Stimulated activated CD8-positive, alpha-beta memory T cell treated with anti-CD3 and anti-CD28 coated beads, Interleukin-12 subunit alpha, Interleukin-12 subunit beta, amount 100 ng/mL, for 1 hour (primary cell): Measurements from ENCODE around the gene MGAT1.
"Not testable (repeated sequence)": the region's sequence is repeated elsewhere in the genome, so short reads cannot be mapped to it uniquely, and the experiment has no call there.

Experiments used
- DNase-seq: peaks from one replicate; pipeline ENCODE4 v3.0.0-alpha.2; 2020; ENCODE audit warnings: low read depth

MGAT1 gene

DNA sequence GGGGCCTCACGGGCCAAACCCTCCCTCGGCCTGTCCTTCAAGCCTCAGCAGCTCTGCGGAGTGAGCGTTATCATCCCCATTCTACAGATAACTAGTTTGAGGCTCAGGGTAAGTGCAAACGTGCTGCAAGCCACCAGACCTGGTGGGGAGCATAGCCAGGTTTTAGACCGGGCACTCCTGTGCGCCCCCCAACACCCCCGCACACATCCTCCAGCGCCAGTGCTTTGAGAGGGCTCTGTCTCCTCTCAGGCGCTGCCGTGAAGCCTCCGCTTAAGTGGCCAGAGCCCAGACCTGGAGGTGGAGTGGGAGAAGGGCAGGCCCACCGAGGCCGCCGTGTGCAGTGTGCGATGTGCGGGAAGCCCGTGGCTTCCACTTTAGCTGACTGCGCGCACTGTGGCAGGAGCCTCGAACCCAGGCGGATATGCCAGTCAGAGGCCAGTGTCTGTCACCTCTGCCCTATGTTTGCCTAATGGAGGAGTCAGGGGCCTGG is 1.6 kb upstream of the MGAT1 start:
- DNase-seq, result no peak

DNA sequence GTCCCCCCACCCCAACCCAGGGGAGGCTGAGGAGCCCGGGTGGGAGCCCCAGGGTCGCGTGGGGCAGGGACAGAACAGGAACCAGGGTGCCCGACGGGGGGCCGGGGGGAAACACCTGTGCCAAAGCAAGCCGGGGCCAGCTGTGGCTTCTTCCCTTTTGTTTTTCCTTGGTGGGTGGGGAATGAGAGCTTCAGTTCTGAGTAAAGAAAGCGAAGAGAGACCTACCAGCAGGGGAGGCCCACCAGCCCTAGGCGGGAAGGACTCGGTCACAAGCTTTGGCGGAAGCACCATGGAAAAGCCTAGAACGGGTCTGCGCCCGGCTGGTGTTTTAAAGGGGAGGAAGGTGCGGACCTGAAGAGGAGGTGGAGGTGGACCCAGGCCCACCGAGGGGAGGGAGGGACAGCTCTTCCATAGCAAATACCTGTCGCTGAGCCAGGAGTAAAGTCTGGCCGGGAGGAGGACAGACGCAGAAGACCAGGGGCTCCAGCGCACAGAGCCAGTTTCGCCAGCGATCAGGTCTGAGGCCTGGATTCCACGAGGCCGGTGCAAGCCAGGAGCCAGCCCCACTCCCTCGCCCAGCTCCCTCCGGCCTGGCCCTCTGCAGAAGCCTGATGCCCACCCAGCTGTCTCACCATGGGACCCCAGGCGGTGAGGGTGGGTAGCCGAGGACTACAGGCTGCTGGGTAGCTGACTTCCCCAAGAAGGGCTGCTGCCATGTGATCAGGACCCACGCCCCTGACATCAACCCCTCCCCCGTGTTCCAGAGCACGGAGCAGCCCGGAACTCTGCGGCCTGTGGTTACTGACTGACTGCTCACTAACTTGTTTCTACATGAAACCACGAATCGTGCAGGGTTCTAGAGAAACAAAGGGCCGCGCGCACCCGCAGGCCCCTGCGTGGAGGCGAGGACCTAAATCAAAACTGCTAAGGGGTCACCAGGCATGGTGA is 849 bp upstream of the MGAT1 start:
- DNase-seq, result peak; percentile 67

DNA sequence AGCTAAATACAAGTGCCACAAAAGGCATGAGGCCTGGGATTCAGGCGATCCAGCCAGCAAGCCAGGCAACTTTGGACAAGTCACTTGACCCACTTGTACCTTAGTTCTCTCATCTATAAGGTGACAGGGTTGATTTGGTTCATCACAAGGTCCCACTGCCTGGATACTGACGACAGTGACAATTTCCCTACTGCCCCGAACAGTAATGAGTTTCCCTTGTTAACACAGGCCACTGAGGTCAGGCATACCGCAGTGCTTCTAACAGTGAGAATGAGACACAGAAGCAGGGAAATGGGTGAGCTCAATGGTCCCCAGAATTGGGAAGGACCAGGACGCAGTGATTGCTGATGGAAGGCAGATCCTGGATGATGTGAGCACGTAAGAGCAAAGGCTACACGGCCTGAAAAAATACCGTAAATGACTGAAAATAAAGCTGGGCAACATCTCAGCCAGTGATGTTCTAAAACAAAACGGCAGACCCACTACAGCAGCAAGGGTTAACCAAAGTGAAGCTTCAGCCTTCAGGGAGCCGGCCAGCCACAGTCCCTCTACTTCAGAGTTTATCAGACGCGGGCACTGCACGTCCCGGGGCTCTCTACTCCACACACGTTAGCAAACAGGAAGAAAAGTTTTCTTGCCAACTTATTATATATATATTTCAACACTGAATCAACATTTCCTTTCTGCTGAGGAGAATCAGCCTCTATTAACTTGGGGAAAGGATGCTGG is 846 bp downstream of the MGAT1 start:
- DNase-seq, result no peak

DNA sequence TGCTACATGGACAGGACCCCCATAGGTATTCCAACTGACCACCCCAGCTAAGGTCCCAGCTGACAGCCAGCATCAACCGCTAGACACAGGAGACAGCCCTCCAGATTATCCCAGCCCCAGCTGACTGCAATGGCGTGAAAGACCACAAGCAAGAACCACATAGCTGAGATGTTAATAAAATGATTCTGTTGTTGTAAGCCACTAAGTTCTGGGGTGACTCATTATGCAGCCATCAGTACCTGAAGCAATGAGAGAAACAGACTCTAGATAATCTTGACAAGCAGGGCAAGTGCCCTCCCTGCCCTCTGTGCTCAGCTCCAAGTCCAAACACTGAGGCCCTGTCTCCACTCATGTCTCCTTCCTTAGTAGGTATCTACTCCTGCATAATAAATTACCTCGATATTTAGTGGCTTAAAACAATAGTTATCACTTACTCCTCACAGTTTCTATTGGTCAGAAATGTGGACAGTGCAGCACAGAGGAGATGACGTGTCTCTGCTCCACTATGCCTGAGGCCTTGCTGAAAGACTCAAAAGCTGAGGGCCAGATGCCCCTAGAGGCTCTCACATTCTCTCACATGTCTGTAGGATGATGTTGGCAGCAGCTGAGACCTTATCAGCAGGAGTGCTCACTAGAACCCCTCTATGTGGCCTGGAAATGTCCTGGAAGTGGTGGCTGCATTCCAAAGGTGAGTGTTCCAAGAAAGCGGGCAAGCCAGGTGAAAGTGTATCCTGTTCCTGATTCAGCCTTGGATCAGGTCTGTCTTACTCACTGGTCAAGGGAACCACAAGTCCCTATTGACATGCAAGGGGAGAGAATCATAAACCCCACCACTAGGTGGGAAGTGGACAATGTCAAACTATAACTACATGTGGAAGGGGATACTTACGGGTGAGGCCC is 2.5 kb downstream of the MGAT1 start:
- no peak for DNase-seq

DNA sequence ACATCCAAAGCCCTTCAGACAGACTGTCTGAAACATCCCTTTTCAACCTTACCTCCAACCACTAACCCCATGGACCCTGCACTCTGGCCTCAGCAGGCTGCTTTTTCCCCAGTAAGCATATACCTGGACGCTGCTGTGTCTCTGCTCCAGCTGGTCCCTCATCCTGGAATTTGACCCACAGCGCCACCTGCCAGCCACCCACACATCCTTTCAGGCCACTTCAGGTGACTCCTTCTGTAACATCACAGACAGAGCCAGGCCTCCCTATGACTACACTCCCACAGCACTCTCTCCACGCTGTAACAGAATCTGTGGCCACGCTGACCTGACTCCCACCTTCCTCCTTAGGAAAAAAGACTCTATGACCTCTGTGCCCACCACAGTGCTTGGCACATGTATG is 3.4 kb downstream of the MGAT1 start:
- no peak for DNase-seq

DNA sequence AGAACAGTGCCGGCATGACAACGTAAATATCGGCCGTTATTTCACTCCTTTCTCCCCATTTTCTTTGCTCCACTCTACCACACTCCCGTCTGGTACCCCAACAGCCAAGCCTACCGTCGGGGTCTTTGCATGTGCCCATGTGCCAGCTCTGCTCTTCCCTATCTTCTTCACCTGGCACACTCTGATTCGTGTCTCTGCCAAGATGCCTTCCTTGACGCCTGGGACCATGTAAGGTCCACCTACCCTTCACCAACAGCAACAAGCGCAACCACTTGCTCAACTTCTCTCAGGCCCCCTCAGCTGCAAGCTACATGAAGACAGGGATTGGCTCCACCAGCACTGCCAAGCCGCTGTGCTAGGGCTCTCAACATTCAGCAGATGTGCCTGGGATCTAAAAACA is 4.4 kb downstream of the MGAT1 start:
- no peak for DNase-seq

DNA sequence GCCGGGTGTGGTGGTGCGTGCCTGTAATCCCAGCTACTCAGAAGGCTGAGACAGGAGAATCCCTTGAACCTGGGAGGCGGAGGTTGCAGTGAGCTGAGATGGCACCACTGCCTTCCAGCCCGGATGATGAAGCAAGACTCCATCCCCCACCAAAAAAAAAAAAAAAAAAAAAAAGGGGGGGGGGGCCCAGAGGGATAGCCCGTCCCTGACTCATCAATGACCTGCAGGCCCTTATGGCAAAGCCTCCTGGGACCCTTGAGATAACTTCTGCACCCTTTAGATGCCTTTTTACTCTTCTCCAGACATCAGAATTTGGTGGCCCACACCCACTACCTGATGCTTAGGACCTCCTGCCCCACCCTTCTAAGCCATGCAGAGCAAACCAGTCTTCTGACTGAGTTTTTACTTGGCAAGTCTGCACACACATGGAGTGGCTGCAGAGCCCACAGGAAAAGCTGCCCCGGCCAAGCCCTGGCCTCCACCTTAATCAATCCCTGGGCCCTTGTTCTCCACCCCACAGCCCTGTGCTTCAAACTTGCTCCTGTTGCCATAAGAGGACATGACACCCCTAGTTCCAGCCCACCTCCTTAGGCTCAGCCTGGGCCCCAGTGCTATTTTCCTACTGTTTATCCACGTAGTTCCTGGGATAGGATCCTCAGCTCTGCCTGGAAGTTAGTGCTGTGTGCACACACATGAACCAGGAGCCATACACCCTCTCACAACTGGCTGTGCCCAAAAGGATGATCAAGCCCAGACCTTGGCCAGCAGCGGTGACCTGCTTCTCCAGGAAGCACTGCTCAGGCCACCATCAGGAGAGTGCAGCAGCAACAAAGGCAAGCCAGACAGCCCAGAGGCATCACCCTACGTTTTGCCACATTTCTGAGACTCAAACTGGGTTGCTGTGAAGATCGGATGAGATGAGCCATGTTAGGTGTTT is 5.1 kb downstream of the MGAT1 start:
- DNase-seq, result no peak

DNA sequence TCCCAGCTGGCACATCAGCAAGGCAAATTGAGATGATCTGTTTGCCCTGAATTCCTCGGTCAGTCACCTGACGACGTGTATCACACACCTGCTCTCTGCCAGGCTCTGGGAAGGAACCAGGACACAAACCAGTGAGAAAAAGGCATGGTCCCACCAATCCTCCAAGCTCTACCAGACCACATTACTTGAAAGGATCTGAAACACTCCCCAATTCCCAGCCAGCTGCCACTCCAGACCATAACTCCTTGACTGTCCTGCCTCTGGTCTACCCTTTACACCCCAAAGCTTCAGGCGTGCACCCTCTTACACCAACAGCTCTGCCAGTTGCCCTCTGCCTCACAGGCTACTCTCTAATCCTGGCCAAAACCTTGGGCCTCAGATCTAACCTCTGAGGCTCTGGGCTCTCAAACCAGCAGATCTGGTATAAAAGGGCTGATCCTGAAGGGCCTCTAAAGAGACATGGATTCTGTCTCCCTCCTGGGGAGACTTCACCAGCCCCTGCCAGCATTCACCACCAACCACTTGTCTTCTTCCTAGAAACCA is 6.8 kb downstream of the MGAT1 start:
- DNase-seq, result no peak

DNA sequence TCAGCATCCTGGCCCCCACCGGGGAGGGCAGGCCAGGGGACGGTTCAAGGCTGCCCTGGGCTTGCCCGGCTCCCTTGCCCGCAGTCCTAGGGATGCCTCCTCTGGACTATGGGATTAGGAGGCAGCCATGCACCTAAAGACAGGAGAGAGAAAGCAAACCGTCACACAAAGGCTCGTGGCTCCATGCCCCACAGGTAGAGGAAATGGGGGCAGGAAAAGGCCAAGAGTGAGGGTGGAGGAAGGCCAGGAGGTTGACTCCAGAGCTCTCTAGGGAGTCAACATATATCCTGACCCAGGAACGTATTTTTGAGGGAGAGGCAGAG is 9.7 kb downstream of the MGAT1 start:
- no peak for DNase-seq

DNA sequence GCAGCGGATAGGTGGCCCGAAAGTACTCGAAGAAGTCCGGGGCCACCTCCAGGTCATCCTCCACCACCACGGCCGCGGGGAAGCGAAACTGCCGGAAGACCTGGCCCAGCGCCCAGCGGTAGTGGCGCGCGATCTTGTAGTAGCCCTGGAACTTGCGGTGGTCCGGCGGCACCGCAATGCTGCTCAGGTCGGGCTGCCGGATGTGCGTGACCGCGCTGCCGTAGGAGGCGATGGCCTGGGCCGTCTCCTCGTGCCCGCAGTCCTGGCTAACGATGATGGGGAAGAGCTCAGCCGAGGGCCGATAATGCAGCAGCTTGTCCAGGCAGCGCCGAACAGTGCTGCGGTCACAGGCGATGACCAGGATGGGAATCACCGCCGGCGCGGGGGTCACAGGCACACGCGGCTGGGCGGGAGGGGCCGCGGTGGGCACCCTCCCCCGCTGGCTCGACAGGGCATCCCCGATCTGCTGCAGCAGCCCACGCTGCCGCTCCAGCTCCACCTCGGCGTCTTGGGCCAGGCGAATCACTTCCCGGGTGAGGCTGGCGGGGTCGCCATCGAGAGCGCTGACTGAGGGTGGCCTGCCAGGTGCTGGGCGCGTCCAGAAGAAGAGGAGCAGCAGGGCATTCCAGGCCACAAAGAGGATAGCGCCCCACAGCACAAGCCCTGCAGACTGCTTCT is 10.2 kb downstream of the MGAT1 start:
- no peak for DNase-seq

DNA sequence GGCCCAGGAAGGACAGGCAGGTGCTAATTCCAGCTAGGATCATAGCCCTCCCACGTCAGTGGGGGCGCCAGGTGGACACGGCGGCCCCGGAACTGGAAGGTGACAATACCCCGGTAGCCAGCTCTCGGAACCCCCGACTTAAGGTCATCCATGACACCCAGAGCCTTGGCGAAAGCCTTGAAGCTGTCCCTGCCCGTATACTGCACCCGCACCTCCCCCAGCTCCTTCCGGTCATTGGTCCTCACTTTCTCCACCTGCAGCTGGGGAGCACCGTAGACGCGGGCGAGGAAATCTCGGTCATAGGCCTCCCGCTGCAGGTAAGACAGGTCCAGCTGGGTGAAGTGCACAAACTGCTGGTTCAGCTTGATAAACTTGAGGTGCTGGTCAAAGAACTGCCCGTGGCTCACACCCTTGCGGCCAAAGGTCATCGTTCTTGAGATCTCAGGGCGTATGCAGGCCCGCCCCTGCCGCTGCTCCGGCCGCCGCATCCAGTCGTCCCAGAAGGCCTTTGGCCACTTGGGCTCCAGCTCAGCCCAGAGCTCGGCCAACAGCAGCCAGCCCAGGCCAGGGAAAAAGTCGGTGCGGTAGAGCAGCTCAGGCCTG is 10.9 kb downstream of the MGAT1 start:
- DNase-seq, result no peak

DNA sequence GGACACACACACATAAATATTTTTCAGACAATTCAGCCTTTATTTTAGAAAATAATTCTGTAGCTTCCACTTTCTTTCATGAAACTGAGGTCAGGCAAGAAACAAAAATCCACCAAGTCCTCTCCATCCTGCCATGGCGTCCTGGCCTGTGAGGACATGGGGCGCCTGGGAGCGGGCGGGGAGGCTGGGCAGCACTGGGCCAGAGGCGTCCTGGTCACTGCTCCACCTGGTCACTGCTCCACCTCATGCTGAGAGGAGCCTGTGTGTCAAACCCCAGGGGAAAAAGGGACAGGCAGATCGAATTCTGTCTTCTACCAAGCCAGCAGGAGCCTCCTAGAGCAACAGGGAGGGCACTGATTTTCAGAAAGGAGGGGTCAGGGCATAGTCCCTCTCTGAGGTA is 12.1 kb downstream of the MGAT1 start:
- DNase-seq, result no peak

DNA sequence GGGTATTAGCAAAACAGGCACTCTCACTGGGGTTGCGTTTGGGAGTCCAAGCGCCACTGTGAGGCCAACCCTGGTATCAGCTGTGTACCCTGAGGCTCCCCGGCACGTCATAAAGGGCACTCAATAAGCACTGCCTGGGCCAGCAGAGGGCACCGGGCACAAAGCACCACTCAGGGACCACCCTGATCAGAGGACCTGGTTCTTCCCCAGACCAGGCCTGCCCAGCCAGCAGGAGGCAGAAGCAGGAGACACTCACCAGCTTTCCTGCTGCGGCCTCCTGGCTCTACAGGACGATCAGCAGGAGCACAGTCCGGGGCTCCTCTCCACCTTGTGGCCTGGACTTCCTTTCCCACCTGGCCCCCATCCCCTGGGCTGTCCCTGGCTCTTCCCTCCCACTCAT is 12.6 kb downstream of the MGAT1 start:
- no peak for DNase-seq

DNA sequence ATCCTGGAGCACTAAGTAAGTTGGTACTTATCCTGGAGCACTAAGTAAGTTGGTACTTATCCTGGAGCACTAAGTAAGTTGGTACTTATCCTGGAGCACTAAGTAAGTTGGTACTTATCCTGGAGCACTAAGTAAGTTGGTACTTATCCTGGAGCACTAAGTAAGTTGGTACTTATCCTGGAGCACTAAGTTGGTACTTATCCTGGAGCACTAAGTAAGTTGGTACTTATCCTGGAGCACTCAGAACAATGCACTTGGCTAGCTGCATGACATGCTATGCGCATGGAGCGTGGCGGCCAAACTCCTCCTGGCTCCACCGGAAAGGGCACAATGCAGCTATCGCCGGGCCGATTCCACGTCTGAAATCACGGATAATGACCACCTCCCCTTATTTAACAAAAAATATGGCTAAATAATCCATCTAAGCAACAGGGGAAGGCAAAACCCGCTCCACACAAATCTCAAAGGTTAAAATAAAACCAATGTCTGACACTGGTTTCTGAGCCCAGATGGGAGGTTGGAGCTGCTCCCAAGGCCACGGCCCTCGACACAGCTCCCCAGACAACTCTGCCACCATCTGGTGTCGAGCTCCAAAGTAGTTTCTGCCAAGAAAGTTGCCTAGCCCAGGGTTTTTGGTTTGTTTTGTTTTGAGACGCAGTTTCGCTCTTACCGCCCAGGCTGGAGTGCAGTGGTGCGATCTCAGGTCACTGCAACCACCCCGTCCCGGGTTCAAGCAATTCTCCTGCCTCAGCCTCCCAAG is 13.8 kb downstream of the MGAT1 start:
- not testable (repeated sequence) for DNase-seq

DNA sequence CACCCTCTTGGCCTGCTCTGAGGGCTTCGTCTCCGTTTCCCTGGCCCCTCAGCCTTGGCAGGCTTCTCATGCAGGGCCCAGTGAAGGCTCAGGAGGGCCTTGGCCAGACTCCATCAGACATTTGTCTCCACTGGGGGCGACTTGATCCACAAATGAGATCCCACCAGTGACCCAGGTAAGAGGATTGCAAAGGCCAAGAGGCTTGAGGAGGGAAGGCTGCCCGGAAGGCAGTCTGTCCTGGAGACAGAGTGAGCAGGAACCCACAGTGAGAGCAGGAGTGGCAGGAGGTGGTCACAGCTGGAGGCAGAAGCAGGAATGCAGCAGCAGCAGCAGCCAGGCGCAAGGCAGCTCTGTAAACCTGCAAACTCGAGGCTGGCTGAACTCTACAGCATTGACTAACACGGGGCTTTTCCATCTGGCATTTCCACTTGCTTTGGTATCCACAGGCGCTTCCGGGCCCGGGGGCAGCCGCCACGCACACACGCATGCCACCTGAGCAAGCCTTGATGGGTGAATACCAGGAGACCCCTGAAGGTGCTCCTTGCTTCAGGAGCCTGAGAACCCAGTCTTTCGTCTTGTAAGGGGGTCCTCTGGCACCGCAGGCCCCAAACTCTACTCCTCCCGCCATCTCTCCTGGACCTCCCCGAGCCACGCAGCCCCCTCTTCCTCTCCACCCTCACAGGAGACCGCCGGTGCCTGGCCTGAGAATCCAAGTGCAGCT is 14.7 kb downstream of the MGAT1 start:
- DNase-seq, result no peak

DNA sequence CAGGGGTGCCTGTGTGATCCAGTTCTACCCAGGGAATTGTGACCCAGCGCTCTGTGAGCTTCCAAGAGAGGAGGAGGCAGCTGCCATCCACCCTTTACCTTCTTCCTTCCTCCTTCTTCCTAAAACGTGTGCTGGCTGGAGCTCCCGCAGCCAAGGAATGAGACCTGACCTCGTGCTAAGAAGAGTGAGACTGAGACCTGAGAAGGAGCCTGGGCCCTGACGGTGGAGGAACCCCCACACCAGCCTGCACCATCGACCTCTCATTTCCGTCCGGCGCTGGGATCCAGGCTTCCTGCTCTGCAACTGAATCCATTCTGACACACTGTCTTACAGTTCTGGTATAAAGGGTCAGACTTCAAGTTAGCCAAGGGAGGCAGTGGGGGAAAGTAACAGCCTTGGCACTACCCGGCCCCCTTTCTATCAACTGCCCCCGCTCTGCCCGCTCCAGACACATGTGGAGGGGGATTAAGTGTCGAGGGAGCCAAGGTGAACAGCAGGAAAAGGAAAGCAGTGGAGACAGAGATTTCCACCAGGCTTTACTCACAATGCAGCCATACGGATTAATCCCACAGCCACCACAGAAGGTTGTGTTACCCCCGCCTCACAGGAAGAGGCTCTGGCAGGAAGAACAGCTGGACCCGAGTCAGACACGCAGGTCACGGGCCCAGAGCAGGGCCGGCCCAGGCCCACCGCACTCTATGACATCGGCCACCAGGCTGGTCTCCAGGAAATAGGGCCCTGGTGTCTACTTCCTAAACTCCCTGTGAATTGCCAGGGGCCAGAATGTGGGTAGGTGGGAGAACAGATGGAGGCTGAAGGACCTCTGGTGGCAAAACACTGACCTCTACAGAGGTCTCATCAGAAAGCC is 15.8 kb downstream of the MGAT1 start:
- DNase-seq, result no peak

DNA sequence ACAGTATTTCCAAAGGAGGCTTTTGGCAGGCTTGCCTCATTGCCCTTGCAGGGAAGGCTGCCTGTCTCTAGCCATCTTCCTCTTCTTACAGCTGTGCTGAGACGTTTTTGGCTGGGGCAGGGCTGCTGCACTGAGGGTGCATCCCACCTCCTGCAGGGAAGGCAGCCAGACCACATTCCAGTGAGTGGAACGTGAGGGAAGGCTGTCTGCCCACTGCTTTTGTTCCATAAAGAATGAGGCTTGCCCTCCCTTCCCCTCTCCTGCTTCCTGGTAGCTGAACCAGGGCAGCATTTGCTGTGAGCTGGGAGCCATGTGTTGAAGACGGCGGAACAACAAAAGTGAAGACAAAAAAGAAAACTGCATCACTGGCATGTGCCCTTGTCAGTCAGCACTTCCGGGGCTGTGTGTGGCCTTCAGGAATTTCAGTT is 16.8 kb downstream of the MGAT1 start:
- no peak for DNase-seq
